DOHH2 (cell line): ENCODE results near the gene MRPS16.

Source experiments
- EZH2phosphoT487 ChIP-seq: fragments of 200-600 bp; sonication (generic); IDR thresholded peaks from 2 replicates; pipeline ENCODE4 v1.6.1; 2017; ENCODE audit warnings: borderline replicate concordance, mild to moderate bottlenecking, antibody characterized with exemption, low read length, moderate library complexity, mixed read lengths
- TF ChIP-seq, protein P1 (sequence below): fragments of 200-600 bp; sonication (generic); IDR thresholded peaks from one replicate; pipeline ENCODE4 v1.5.1; 2014; ENCODE audit warnings: antibody characterized with exemption, mild to moderate bottlenecking, low read depth, low read length; ENCODE audit not compliant: poor library complexity, severe bottlenecking

GRCh38 chr10:73262880-73263555, 10.6 kb upstream of the MRPS16 start:
- TF ChIP-seq, protein P1, sequence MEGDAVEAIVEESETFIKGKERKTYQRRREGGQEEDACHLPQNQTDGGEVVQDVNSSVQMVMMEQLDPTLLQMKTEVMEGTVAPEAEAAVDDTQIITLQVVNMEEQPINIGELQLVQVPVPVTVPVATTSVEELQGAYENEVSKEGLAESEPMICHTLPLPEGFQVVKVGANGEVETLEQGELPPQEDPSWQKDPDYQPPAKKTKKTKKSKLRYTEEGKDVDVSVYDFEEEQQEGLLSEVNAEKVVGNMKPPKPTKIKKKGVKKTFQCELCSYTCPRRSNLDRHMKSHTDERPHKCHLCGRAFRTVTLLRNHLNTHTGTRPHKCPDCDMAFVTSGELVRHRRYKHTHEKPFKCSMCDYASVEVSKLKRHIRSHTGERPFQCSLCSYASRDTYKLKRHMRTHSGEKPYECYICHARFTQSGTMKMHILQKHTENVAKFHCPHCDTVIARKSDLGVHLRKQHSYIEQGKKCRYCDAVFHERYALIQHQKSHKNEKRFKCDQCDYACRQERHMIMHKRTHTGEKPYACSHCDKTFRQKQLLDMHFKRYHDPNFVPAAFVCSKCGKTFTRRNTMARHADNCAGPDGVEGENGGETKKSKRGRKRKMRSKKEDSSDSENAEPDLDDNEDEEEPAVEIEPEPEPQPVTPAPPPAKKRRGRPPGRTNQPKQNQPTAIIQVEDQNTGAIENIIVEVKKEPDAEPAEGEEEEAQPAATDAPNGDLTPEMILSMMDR, result no peak
- no peak for TF ChIP-seq EZH2phosphoT487
